NOMO-1 treated with dmso at 0.1 percent for 144 hours (cell line): Measurements from ENCODE around the gene DNAJC11.
"Not testable (repeated sequence)": the region's sequence is repeated elsewhere in the genome, so short reads cannot be mapped to it uniquely, and the experiment has no call there.

Experiments
- DNase-seq: peaks from one replicate; lab custom pipeline; 2025; ENCODE audit not compliant: unreplicated experiment; lab: John Stamatoyannopoulos, UW

Gene DNAJC11

DNA sequence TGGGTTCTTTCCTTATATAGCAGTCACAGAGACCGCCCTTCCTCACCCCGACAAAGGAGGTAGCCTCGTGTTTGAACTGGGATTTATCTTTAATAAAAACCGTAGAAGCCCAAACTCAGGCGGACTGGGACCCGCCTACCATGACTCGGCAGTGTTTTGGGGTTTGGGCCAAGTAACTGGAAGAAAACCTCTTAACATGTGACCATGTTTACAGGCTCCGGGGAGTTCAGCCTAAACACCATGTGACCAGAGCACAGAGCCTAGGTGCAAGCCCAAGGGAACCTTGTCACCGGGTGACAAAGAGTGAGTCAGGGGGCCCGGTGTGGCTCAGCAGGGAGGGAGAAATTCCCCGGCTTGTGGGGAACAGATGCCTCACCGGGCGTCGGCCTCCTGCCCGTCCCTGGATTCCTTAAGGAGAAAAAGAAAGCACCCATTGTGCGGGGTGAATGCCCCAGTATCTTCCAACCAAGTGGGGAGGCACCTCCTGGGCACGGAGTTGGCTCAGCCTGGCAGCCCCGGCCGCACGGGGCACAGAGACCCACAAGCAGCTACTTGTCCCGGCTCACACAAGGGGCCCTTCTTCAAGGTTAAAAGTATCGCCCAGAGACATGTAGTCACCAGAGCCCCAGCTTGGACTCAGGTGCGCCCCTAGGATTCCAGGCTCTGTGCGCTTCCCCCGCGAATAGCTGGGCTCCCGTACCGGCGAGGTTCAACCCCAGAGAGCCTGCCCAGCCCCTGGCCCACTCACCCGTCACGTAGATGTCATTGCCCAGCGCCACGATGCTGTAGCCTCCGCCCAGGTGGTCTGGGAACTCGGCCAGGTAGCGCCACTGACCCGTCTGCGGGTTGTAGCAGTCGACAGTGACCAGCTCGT lies 100.3 kb downstream of the DNAJC11 start:
- peak; percentile 59 for DNase-seq

DNA sequence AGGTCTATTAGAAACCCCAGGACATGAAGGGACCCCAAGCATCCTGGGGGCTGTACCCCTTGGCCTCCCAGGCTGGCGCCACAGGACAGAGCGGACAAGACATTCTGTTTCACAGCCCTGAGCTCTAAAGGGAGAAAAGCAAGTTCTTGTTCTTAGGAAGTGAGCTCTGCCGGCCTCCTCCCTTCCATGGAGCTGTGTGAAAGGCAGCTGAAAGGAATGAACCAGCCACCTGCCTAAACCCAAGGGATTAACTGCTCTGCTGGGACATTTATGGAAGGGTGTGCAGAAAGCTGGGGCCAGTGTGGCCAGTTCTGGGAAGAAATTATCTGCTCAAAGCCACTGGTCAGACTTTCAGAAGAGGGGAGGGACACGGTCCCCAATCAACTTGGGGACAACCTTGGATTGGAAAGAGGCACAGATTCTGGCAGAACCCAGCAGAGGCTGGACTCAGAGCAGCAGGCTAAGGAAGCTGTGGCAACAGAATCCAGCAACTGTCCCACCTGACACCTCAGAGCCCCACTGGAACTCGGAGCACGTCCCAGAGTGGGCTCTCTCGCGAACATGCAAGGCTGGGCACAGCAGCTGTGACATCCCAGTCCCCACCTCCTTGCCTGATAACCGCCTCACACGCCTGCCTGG lies 101.1 kb downstream of the DNAJC11 start:
- DNase-seq: no peak

DNA sequence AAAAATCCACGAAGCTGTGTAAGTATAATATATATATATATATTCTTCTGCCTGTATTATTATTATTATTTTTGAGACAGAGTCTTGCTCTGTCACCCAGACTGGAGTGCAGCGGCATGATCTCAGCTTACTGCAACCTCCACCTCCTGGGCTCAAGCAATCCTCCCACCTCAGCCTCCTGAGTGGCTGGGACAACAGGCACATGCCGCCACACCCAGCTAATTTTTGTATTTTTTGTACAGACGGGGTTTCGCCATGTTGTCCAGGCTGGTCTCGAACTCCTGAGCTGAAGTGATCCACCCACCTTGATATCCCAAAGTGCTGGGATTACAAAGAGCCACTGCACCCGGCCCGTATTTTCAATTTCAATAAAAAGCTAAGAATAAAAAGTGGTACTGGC lies 101.6 kb downstream of the DNAJC11 start:
- not testable (repeated sequence) for DNase-seq

DNA sequence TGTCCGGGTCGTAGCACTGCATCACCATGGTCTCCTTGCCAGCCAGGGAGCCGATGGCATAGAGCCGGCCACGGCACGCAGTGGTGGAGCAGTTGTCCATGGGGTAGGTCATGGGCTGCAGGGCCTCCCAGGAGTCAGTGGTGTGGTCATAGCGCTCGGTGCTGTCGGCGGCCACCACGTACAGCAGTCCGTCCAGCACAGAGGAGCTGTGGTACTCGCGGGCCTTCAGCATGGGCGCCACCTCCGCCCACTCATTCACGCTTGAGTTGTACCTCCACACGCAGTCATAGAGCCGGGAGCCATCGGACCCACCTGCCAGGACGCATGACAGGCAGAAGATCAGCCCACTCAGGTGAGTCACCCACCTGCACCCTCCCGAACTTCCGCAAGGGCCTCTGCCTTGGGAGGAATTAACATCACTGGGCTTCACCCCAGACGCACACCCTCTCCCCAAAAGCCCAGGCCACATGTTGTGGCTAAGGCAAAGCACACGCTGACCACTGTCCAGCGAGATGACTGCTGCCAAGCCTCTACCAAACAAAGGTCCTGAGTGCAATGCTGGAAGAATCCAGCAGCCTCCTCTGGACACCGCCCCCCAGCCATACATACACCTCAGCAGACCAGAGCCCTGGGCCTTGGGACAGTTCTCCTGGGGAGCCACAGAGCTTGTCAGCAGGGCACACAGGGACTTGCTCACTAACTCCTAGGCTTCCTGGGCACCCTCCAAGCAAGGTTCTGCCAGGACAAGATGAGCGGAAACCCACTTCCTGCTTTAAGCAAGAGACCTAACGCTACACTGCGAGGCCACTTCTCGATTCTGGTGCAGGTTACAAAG lies 102.3 kb downstream of the DNAJC11 start:
- peak; percentile 58 for DNase-seq

DNA sequence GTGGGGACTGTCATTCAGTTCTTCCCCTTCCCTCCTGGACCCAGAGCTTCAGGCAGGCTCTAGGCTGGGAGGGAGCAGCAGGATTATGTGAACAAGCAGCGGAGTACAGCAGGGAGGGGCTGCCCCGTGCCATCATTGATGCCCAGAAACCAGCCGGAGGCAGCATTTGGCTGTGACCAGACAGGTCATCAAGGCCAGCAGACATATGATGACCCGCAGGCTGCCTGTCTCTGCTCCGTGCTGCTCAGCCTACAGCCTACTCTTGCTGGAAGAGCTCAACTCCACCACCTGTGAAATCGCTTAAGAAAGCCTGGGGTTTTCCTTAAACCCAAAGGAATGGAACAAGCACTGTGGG lies 103.9 kb downstream of the DNAJC11 start:
- no peak for DNase-seq

DNA sequence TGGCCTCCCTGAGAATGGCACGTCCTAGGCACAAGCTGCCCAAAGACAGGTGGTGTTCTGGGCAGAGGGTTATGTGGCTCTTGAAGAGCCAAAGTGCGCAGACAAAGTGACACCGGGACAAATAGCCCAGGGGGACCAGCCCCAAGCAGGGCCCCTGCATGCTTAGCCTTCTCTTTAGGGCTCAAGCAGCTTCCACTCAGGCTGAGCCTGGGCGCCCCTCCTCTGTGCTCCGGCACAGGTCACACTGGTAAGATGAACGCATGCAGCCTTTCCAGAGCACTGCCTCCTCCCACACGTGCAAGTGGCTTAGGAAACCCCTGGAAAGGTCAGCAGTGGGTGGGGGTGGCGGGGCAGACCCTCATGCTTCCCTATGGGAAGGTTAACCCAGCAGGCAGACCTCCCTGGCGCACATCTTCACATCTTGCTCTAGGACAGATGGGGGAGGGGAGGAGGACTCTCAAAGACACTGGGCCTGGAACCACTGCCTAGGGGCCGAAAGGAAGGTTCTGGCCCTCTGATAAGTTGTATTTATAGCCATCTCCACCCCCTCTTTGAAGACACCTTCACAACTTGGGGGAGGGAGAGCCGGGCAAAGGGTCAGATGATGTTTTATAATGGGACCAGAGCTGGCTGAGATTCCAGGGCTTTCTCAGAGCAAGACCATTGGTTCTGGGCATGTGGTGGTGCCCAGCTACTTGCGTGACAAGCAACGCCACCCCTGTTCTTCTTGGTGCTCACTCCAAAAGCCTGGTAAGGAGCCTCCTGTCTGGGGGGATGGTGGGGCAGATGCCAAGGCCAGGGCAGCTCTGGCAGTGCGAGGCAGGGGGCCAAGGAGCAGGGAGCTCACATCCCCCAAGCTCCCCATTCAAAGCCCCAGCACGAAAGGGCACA lies 104.5 kb downstream of the DNAJC11 start:
- no peak for DNase-seq

DNA sequence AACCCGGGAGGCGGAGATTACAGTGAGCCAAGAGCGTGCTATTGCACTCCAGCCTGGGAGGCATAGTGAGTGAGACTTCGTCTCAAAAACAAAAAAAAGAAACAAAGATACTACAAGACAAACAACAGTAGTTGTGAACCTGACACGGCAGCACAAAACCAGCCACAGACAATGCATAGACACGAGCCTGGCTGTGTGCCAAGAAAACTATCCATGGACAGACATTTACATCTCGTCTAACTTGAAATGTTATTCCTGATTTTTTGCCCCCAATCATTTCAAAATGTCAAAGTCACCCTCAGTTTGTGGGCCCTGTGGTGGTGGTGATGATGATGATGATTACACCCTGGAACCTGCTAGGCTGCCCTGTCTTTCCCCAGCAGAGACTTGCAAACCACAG lies 105.3 kb downstream of the DNAJC11 start:
- no peak for DNase-seq

DNA sequence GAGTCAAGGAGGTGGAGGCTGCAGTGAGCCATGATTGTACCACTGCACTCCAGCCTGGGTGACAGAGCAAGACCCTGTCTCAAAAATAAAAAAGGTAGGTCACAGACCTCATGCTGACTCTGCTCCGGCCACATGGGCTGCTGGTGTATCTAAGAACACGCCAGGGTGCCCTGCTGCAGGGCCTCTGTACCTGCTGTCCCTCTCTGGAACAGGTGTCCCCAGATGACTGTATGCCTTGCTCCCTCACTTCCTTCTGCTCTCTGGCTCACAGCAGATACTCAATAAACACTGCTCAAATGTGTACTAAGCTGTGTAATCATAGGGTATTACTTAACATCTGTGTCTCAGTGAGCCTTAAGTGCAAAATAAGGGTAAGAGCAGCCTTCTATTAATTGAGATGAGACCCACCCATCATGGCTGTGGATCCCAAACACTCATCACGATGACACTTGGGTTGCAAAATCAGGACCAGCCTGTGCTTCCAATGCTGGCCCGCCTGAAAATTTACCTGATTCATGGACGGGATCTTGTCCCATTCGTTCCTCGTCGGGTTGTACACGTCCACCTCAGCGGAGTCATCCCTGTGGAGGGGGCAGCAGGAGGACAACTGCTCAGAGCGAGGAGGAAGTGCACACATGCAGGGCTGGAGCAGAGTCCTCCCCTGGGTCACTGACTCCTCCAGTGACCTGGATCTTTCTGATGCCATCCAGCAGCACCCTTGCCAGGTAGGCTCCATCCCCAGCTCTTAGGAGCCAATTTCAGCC lies 106.5 kb downstream of the DNAJC11 start:
- no peak for DNase-seq

DNA sequence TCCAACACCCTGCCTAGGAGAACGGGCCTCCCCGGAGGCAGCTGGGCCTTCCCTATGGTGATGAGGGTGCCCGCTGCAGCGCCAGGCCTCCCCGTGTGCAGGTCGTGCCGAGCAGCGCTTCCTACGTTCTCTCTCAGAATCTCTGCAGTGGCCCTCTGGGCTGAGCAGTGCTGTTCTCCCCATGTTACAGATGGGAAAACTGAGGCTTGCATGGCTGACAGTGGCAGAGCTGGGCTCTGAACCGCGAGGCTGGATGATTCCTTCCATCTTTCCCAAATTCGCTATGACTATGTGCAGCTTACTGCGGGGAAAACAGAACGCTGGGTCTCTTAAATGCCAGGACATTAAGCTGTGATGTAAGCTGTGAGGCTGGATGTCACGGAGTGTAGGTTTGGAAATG lies 107.8 kb downstream of the DNAJC11 start:
- DNase-seq: no peak

DNA sequence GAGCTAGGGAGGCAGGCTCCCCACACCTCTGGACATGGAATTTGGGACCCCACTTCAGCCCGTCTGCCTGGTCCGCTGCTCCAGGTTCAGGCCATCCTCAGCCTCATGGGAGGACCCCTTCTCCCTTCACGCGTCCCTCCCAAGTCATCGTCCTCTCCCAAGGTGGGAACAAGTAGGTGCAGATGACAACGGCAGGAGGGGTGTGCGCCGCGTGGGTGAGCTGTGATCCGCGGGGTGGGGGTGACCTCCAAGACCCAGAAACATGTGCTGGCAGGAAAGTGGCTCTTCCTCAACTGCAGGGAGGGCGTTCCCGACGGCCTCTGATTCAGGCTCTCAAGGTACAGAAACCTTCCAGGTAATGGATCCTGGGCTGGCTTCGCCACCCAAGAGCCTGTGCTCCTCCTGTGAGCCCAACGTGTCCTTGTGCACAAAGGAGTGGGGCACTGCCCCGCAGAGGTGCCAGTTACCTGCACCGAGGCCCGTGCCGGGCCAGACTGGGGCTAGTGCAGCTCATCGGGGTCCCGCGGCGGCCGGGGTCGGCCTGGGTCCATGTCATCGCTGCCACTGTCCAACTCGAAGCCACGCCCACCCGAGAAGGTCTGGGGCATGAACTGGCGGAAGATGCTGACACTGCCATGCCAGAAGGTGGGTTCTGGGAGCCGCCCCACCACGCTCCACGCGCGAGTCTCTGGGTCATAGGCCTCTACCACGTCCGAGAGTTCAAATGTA lies 108.6 kb downstream of the DNAJC11 start:
- DNase-seq: no peak

DNA sequence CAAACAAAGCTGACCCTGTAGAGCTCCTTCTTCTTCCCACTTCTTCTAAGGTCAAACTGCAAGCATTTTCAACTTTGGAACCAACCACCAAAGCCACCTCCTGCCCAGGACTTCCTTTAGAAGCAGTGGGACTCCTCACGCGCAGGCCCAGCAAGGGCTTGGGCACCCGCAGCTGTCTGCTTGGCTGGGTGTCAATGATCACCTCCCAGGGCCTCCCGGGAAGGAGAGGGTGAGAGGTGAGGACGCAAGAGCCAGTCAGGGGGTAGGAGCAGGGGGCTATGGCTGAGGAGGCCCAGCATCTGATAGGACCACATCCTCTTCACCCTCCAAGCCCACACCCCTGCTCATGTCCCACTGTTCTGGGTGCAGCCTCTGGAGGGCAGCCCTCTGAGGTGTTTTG lies 109.2 kb downstream of the DNAJC11 start:
- DNase-seq: no peak

DNA sequence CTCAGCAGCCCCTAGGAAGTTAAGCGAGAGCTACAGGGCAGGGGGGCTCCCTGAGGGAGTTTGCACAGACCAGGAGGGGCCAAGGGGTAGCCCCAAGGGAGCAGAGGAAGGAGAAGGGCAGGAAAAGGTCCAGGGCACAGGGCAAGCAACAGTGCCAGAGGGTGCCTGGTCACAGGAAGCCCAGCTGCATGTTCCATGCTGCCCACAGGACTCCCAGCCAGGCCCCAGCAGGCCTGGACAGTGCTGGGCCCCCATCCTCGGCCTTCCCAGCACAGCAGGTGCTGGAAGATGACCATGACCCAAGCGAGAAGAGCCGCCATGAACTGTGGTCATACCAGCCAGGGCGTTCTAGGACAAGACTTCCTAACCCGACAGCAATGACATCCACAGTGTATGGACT lies 110.0 kb downstream of the DNAJC11 start:
- no peak for DNase-seq

DNA sequence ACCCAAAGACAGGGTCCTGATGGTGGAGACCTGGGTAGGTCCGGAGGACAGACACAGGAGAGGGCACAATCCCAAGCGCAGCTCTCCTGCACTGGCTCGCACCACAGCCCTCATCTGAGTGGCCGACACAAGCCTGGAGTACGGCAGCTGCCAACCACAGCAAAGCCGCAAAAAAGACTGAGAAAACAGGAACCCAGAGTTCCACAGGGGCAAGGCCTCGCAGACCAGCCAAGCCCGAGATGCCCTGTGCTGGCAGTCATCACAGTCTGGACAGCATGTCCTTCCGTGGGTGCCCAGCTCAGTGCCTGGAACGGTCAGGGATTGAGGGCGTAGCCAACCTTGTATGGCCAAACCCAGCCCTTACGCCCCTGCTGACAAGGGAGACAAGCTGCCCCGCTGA lies 110.4 kb downstream of the DNAJC11 start:
- peak; percentile 41 for DNase-seq

DNA sequence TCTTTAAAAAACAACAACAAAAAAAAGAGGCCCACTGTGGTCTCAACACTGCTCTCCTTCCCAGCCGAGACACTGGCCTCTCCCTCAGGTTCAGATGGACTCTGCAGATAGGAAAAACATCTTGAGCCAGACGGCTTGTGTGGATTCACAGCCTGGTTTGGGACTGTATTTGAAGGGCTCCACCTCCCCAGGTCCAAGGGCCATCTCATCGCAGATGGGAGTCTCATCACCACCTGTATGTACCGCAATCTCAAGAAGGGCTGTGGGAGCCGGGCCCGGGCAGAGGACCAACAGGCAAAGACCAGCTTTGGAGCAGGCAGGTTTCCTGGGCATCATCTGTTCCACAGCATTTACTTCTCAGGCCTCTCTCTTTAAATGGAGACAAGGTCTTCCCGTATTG lies 111.6 kb downstream of the DNAJC11 start:
- no peak for DNase-seq

DNA sequence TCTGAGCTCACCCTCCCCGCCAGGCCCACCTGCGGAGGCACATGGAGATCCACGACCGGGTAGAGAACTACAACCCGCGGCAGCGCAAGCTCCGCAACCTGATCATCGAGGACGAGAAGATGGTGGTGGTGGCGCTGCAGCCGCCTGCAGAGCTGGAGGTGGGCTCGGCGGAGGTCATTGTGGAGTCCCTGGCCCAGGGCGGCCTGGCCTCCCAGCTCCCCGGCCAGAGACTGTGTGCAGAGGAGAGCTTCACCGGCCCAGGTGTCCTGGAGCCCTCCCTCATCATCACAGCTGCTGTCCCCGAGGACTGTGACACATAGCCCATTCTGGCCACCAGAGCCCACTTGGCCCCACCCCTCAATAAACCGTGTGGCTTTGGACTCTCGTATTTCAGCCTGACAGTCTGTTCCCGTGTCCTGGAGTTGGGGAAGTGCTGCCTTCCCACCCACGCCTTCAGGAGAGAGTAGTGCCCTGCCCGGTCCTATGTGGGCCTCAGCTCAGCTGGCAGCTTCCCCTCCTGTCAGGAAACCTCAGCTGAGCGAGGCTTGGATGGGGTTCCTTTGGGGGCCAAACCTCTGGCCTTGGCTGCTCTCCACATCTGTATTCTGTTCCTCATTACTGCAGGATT lies 112.6 kb downstream of the DNAJC11 start:
- no peak for DNase-seq

DNA sequence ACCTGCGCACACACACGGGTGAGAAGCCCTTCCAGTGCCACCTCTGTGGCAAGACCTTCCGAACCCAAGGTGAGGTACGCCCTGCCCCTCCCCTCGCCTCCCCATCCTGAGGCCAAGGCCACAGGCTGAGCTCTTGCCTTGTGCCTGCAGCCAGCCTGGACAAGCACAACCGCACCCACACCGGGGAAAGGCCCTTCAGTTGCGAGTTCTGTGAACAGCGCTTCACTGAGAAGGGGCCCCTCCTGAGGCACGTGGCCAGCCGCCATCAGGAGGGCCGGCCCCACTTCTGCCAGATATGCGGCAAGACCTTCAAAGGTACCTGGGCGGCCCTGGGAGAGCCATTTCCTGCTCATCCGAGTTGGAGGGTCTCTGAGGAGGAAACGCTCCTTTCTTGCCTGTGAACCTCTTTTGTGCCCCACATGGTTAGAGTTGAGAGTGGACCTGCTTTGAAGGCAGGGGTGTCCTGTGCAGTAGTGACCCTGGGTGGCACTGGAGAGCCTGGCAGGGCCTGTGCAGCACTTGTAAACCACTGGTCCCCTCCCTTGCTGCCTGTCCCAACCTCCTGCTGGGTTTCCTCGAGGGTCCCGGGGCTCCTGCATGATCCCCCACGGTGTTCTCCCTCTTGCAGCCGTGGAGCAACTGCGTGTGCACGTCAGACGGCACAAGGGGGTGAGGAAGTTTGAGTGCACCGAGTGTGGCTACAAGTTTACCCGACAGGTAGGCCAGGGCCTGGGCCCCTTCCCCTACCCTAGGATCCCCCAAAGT lies 113.3 kb downstream of the DNAJC11 start:
- no peak for DNase-seq

DNA sequence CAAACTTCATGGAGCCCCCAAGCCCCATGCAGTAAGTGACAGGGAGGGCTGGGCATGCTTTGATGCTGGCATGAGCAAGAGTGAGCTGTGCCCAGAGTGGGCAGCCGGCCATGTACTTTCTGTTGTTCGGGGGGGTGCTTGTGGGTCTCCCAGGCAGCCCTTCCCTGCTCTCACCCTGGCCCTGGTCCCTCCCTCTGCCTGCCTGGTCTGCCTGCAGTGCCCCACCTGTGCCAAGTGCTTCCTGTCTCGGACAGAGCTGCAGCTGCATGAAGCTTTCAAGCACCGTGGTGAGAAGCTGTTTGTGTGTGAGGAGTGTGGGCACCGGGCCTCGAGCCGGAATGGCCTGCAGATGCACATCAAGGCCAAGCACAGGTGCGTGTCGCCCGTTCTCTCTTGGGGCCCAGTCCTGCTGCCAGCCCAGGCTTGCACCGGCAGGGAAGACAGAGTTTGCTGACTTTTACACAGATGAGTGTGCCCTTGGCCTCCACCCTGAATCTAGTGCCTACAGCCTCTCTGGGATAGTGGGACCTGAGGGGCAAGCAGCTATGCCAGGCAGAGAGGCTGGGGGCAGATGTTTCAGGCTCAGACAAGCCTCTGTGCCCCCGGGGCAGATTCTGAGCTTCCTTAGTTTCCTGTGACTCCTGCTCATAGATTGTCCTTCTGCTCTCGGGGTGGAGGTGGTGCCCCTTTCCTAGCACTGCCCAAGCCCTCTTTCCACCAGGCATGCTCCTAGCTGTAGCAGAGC lies 114.2 kb downstream of the DNAJC11 start:
- DNase-seq: no peak
